ENCODE results near the gene SLC13A5. TPM values are rescaled to one million over a fixed set of nuclear protein-coding genes. Genes with fewer than 3 reads are reported as not detected.

The SLC13A5 gene
- total and polyA plus RNA-seq, 10 of the 15 experiments (the other 5 are each of a cell fraction or from before 2014, with no cell fraction given): 0.23 TPM; not detected in 9

DNA sequence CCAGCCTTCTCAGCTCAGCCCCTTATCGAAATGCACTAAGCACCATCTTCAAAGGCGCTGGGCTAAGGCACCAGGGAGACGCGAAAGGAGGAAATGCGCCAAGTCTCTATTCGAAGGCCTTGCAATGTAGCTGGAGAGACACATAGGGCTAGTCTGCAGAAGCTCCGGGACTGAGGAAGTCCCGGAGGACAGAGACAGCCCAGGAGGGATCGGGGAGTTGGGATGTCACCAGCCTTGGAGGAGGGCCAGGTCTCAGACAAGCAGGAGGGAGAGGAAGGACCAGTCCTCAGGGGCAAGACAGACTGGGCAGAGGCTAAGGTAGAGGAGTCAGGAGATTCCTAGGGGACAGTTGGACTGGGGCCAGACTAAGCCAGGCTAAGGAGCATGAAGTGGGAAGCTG is 53.1 kb downstream of the SLC13A5 start:
- no peaks in the 10 kb centered on the region for H4K20me1 ChIP-seq (ENCODE audit: control insufficient read depth, insufficient read depth)
- ATAC-seq: no peak
- no peak for DNase-seq (ENCODE audit: low read depth, low spot score)
- POLR2A ChIA-PET: interaction anchor here (0.5 to 0.7 kb wide), 2 partner anchors 11 to 1202 kb away, joined by 3 to 4 read pairs; no protein-coding TSS in a partner anchor
- RAD21 ChIA-PET (ENCODE audit: unreplicated experiment): interaction anchor here (0.6 to 1.2 kb wide), 2 partner anchors 189 to 376 kb away, joined by 3 read pairs; partner anchors contain the start of gene SLC16A13
- H3K9me3 ChIP-seq (replicated peaks; ENCODE audit: control insufficient read depth, insufficient read depth, low read length): no peaks in the 10 kb centered on the region
- H2AFZ ChIP-seq (ENCODE audit: control insufficient read depth, low read depth, low read length): no peak overlapping the region
- no peak overlapping the region for H3K4me3 ChIP-seq
- H3K36me3 ChIP-seq (ENCODE audit: control insufficient read depth in 2 of 2, insufficient read depth in 2 of 2, low read length in 1 of 2): no peaks in the 10 kb centered on the region; a peak in 1 of 4 replicates
- H3K27ac ChIP-seq (ENCODE audit: control insufficient read depth, insufficient read depth): no peak overlapping the region
- BruUV-seq (replicated peaks): no TSS peak
- no peaks in the 10 kb centered on the region for H3K27me3 ChIP-seq (replicated peaks in 1 of 2; ENCODE audit: control insufficient read depth in 2 of 2, insufficient read depth in 2 of 2, low read length in 1 of 2)
- H3K4me1 ChIP-seq (ENCODE audit: control insufficient read depth, insufficient read depth, low read length): peaks cover 24% of the 10 kb centered on the region
- peak overlapping the region; percentile 72 for H3K4me2 ChIP-seq (ENCODE audit: control insufficient read depth, insufficient read depth)
- whole genome bisulfite sequencing (ENCODE audit: insufficient coverage, insufficient replicate concordance, low lambda C conversion rate, missing lambda C conversion rate): 96% methylated on average over 9 of the region's 9 CpGs
- in situ Hi-C loops (cut with MboI) (no loop called here), intact Hi-C loops (cut with micrococcal nuclease; ENCODE audit: unreplicated experiment) (loop anchor here (10.0 kb wide), 1 partner anchor 95 kb away; the partner anchor contains the start of gene XAF1)
- CTCF ChIA-PET: interaction anchor here (1.1 kb wide), 1 partner anchor 25 kb away, joined by 3 read pairs; no protein-coding TSS in a partner anchor
- H3K79me2 ChIP-seq (ENCODE audit: control insufficient read depth, insufficient read depth, low read length): no peaks in the 10 kb centered on the region
- SMC1A ChIA-PET (ENCODE audit: uncharacterized antibody, unreplicated experiment): interaction anchor here (0.6 to 1.1 kb wide), 3 partner anchors 184 to 526 kb away, joined by 3 read pairs; partner anchors contain the start of gene BCL6B
- H3K9ac ChIP-seq (ENCODE audit: control insufficient read depth, insufficient read depth, low read length): no peak overlapping the region
- no peak for FAIRE-seq
- TF ChIP-seq BMI1 (IDR thresholded peaks at IDR 0.05; ENCODE audit: borderline replicate concordance): no peak
- no peak for TF ChIP-seq TCF12 (IDR thresholded peaks at IDR 0.05; ENCODE audit: low read depth, low read length)
- TF ChIP-seq MXI1 (IDR thresholded peaks at IDR 0.05; ENCODE audit: low read depth, low read length): no peak
- TF ChIP-seq, protein P1, sequence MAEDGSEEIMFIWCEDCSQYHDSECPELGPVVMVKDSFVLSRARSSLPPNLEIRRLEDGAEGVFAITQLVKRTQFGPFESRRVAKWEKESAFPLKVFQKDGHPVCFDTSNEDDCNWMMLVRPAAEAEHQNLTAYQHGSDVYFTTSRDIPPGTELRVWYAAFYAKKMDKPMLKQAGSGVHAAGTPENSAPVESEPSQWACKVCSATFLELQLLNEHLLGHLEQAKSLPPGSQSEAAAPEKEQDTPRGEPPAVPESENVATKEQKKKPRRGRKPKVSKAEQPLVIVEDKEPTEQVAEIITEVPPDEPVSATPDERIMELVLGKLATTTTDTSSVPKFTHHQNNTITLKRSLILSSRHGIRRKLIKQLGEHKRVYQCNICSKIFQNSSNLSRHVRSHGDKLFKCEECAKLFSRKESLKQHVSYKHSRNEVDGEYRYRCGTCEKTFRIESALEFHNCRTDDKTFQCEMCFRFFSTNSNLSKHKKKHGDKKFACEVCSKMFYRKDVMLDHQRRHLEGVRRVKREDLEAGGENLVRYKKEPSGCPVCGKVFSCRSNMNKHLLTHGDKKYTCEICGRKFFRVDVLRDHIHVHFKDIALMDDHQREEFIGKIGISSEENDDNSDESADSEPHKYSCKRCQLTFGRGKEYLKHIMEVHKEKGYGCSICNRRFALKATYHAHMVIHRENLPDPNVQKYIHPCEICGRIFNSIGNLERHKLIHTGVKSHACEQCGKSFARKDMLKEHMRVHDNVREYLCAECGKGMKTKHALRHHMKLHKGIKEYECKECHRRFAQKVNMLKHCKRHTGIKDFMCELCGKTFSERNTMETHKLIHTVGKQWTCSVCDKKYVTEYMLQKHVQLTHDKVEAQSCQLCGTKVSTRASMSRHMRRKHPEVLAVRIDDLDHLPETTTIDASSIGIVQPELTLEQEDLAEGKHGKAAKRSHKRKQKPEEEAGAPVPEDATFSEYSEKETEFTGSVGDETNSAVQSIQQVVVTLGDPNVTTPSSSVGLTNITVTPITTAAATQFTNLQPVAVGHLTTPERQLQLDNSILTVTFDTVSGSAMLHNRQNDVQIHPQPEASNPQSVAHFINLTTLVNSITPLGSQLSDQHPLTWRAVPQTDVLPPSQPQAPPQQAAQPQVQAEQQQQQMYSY (CRISPR knock-in tag; IDR thresholded peaks at IDR 0.05): no peak
- TF ChIP-seq ZZZ3 (IDR thresholded peaks at IDR 0.05; ENCODE audit: control insufficient read depth, insufficient read length, low read depth): no peak
- TF ChIP-seq RELA (IDR thresholded peaks at IDR 0.05; ENCODE audit: borderline replicate concordance, partially characterized antibody): no peak
- TF ChIP-seq, protein P2, sequence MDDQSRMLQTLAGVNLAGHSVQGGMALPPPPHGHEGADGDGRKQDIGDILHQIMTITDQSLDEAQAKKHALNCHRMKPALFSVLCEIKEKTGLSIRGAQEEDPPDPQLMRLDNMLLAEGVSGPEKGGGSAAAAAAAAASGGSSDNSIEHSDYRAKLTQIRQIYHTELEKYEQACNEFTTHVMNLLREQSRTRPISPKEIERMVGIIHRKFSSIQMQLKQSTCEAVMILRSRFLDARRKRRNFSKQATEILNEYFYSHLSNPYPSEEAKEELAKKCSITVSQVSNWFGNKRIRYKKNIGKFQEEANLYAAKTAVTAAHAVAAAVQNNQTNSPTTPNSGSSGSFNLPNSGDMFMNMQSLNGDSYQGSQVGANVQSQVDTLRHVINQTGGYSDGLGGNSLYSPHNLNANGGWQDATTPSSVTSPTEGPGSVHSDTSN (IDR thresholded peaks at IDR 0.05; ENCODE audit: insufficient replicate concordance, low read depth, low read length): no peak
- TF ChIP-seq, protein P3, sequence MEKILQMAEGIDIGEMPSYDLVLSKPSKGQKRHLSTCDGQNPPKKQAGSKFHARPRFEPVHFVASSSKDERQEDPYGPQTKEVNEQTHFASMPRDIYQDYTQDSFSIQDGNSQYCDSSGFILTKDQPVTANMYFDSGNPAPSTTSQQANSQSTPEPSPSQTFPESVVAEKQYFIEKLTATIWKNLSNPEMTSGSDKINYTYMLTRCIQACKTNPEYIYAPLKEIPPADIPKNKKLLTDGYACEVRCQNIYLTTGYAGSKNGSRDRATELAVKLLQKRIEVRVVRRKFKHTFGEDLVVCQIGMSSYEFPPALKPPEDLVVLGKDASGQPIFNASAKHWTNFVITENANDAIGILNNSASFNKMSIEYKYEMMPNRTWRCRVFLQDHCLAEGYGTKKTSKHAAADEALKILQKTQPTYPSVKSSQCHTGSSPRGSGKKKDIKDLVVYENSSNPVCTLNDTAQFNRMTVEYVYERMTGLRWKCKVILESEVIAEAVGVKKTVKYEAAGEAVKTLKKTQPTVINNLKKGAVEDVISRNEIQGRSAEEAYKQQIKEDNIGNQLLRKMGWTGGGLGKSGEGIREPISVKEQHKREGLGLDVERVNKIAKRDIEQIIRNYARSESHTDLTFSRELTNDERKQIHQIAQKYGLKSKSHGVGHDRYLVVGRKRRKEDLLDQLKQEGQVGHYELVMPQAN (conservative IDR thresholded peaks at IDR 0.05): no peak
- TF ChIP-seq, protein P4, sequence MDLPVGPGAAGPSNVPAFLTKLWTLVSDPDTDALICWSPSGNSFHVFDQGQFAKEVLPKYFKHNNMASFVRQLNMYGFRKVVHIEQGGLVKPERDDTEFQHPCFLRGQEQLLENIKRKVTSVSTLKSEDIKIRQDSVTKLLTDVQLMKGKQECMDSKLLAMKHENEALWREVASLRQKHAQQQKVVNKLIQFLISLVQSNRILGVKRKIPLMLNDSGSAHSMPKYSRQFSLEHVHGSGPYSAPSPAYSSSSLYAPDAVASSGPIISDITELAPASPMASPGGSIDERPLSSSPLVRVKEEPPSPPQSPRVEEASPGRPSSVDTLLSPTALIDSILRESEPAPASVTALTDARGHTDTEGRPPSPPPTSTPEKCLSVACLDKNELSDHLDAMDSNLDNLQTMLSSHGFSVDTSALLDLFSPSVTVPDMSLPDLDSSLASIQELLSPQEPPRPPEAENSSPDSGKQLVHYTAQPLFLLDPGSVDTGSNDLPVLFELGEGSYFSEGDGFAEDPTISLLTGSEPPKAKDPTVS (IDR thresholded peaks at IDR 0.05; ENCODE audit: low read depth, low read length): no peak
- no peak for TF ChIP-seq POLR2A (IDR thresholded peaks at IDR 0.05; ENCODE audit: low read depth, low read length)
- TF ChIP-seq, protein P5, sequence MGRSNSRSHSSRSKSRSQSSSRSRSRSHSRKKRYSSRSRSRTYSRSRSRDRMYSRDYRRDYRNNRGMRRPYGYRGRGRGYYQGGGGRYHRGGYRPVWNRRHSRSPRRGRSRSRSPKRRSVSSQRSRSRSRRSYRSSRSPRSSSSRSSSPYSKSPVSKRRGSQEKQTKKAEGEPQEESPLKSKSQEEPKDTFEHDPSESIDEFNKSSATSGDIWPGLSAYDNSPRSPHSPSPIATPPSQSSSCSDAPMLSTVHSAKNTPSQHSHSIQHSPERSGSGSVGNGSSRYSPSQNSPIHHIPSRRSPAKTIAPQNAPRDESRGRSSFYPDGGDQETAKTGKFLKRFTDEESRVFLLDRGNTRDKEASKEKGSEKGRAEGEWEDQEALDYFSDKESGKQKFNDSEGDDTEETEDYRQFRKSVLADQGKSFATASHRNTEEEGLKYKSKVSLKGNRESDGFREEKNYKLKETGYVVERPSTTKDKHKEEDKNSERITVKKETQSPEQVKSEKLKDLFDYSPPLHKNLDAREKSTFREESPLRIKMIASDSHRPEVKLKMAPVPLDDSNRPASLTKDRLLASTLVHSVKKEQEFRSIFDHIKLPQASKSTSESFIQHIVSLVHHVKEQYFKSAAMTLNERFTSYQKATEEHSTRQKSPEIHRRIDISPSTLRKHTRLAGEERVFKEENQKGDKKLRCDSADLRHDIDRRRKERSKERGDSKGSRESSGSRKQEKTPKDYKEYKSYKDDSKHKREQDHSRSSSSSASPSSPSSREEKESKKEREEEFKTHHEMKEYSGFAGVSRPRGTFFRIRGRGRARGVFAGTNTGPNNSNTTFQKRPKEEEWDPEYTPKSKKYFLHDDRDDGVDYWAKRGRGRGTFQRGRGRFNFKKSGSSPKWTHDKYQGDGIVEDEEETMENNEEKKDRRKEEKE (IDR thresholded peaks at IDR 0.05): no peak
- TF ChIP-seq JUND (IDR thresholded peaks at IDR 0.05; ENCODE audit: low read depth, low read length): no peak
